ENCODE measurements around the gene RABGAP1L.

The RABGAP1L gene

DNA sequence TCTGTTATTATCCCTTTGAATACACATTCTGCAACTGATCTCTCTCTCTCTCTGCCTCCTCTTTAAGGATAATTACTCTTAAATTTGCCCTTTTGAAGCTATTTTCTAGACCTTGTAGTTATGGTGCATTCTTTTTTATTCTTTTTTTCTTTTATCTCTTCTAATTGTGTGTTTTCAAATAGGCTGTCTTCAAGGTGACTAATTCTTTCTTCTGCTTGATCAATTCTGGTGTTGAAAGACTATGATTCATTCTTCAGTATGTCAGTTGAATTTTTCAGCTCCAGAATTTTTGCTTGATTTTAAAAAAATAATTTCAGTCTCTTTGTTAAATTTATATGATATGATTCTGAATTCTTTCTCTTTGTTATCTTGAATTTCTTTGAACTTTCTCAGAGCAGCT is 192.8 kb downstream of the RABGAP1L start:
- Histone ChIP-seq H3K4me1 (ENCODE audit: control insufficient read depth, insufficient read depth, low read length, poor library complexity, severe bottlenecking) (no peaks in the 10 kb centered on the region), H3K9me3 (ENCODE audit: control insufficient read depth, low read length) (no peaks in the 10 kb centered on the region), H3K4me3 (ENCODE audit: insufficient read depth, low read depth, low read length, poor library complexity, severe bottlenecking) (no peak overlapping the region), H3K27me3 (replicated peaks; ENCODE audit: control insufficient read depth, insufficient read depth, low read length, poor library complexity, severe bottlenecking) (no peaks in the 10 kb centered on the region), H3K27ac (ENCODE audit: insufficient read depth, low read length, poor library complexity, severe bottlenecking) (no peak overlapping the region), H3K36me3 (ENCODE audit: control insufficient read depth, insufficient read depth, low read length) (no peaks in the 10 kb centered on the region)
- DNase-seq, result no peak

DNA sequence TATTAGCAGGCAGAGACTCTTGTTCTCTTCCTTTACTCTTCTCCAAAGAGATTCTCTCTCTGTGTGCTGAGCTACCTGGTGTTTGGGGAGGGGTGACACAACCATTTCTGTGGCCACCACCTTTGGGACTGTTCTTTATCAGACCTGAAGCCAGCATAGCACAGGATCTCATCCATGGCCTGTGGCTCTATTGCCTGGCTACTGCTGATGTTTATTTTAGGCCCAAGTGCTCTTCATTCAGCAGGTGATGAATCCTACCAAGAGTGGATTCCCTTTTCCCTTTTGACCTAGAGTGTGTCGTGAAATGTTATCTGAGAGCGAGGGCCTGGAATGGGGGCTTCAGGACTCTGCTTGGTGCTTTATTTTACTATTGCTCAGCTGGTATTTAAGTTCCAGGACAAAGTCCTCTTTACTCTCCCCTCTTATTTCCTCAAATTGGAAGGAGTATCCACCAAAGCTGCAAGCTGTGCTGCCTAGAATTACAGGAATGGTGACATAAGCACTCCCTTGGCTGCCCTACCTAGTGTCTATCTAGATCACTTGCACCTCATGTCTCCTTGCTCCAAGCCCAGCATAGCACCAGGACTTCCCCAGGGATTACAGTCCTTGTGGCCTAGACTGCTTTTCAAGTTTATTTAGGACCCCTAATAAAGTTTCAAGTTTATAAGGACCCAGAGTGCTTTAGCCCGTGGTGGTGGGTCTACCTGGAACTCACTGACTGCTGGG is 193.7 kb downstream of the RABGAP1L start:
- Histone ChIP-seq H3K36me3 (ENCODE audit: control insufficient read depth, insufficient read depth, low read length) (no peaks in the 10 kb centered on the region), H3K4me1 (ENCODE audit: control insufficient read depth, insufficient read depth, low read length, poor library complexity, severe bottlenecking) (no peaks in the 10 kb centered on the region), H3K4me3 (ENCODE audit: insufficient read depth, low read depth, low read length, poor library complexity, severe bottlenecking) (no peak overlapping the region)

DNA sequence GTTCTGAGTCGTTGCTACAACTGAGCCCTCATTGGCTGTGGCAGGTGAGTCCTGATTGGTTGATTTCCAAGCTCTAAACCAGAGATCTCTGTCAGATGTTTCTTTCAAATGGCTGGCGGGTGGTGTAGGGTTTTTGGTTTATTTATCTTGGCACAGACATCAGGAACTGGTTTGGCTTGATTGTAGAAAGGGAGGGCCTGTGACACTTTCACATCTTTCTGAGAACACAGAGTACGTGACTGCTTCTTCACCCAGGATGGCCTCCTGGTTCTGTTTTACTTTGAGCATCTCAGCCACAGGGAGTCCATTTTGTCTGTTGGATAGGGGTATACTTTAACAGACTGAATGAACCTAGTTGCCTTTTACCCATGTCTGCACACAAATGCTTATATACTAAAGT is 199.0 kb downstream of the RABGAP1L start:
- Histone ChIP-seq H3K27me3 (replicated peaks; ENCODE audit: control insufficient read depth, insufficient read depth, low read length, poor library complexity, severe bottlenecking) (no peaks in the 10 kb centered on the region), H3K9me3 (ENCODE audit: control insufficient read depth, low read length) (no peaks in the 10 kb centered on the region), H3K36me3 (ENCODE audit: control insufficient read depth, insufficient read depth, low read length) (no peaks in the 10 kb centered on the region), H3K4me3 (ENCODE audit: insufficient read depth, low read depth, low read length, poor library complexity, severe bottlenecking) (no peak overlapping the region), H3K4me1 (ENCODE audit: control insufficient read depth, insufficient read depth, low read length, poor library complexity, severe bottlenecking) (no peaks in the 10 kb centered on the region), H3K27ac (ENCODE audit: insufficient read depth, low read length, poor library complexity, severe bottlenecking) (no peak overlapping the region)
- no peak for DNase-seq

More for the DNA sequence above, 193.7 kb downstream of the RABGAP1L start:
- no peaks in the 10 kb centered on the region for H3K9me3 ChIP-seq (ENCODE audit: control insufficient read depth, low read length)
- no peak for DNase-seq
- no peaks in the 10 kb centered on the region for H3K27me3 ChIP-seq (replicated peaks; ENCODE audit: control insufficient read depth, insufficient read depth, low read length, poor library complexity, severe bottlenecking)
- no peak overlapping the region for H3K27ac ChIP-seq (ENCODE audit: insufficient read depth, low read length, poor library complexity, severe bottlenecking)

DNA sequence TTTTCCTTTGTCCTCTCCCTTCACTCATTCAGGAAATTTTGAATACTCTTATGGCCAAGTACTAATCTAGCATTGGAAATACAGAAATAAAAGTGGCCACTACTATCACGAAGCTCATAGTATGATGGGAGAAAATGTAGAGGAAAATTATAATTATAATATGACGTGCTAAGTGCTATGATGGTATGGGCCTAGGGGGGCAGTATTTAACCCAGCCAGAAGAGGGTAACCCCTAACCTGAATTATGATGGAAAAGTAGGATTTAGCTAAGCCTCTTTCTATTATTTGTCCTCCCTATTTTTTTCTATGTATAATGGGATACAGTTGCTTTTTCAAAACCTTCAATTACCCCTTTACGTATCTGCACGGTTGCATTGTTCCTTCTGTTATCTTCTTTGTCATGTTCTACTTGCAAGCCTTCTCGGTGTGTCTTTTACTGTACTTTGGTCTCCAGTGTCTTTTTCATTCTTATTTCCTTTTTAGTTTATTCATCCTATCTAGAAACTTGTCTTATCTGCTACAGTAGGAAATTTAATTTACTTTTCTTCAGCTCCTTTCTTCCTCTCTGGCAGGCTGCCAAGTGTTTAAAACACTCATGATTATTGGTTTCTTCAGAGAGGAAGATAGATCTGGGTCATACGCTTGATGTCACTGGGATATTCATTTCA is 199.6 kb downstream of the RABGAP1L start:
- Histone ChIP-seq H3K36me3 (ENCODE audit: control insufficient read depth, insufficient read depth, low read length) (no peaks in the 10 kb centered on the region), H3K27ac (ENCODE audit: insufficient read depth, low read length, poor library complexity, severe bottlenecking) (no peak overlapping the region), H3K4me1 (ENCODE audit: control insufficient read depth, insufficient read depth, low read length, poor library complexity, severe bottlenecking) (no peaks in the 10 kb centered on the region), H3K4me3 (ENCODE audit: insufficient read depth, low read depth, low read length, poor library complexity, severe bottlenecking) (no peak overlapping the region), H3K27me3 (replicated peaks; ENCODE audit: control insufficient read depth, insufficient read depth, low read length, poor library complexity, severe bottlenecking) (no peaks in the 10 kb centered on the region), H3K9me3 (ENCODE audit: control insufficient read depth, low read length) (no peaks in the 10 kb centered on the region)
- DNase-seq, result no peak

DNA sequence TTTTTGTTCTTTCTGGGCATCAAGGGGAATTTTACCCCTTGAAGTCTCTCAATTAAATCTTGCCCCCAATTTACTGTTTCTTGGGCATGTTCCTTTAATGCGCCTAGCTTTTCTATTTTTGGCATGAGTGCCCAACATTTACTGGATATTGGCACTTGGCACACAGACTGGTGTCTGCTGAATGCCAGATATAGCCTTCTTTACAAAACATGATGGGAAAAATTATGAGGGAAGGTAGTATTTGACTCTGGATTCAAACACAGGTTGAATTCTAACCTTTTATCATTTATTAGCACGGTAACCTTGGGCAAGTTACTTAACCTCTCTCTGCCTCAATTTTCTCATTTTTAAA is 200.1 kb downstream of the RABGAP1L start:
- no peaks in the 10 kb centered on the region for H3K9me3 ChIP-seq (ENCODE audit: control insufficient read depth, low read length)
- no peak for DNase-seq

DNA sequence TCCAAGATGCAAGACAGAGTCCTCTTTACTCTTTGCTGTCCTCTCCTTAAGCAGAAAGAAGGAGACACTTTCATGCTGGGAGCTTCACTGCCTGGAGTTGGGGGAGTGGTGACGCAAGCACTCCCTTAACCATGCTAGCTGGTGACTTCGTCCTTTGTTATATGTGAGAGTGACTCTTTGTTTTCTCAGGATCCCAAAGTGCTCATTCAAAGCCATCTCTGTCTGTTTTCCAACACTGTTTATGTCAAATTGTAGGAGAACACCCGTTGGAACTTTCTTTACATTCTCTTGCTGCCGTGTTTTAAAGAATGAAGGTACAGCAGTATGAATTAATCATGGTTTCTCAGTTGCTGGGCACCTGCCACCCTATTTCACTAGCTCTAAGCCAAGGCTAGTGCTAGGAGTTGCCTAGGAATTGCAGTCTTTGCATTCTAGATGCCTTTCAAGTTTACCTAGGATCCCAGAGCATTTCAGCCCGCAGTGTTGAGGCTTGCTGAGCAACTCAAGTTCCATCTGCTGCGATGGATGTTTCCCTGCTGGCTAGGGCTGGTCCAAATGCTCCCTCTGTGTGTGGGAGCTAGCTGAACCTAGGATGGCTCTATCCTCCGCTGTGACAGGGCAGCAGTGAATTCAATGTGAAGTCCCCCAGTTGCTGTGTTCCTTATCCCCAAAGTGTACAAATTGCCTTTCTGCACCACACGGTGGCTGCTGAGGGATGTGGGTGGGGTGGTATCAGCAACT is 205.8 kb downstream of the RABGAP1L start:
- H3K4me3 ChIP-seq (ENCODE audit: insufficient read depth, low read depth, low read length, poor library complexity, severe bottlenecking), result no peak overlapping the region
- H3K9me3 ChIP-seq (ENCODE audit: control insufficient read depth, low read length), result no peaks in the 10 kb centered on the region
- no peaks in the 10 kb centered on the region for H3K27me3 ChIP-seq (replicated peaks; ENCODE audit: control insufficient read depth, insufficient read depth, low read length, poor library complexity, severe bottlenecking)
- no peaks in the 10 kb centered on the region for H3K36me3 ChIP-seq (ENCODE audit: control insufficient read depth, insufficient read depth, low read length)
- DNase-seq, result no peak
- H3K27ac ChIP-seq (ENCODE audit: insufficient read depth, low read length, poor library complexity, severe bottlenecking), result no peak overlapping the region
- no peaks in the 10 kb centered on the region for H3K4me1 ChIP-seq (ENCODE audit: control insufficient read depth, insufficient read depth, low read length, poor library complexity, severe bottlenecking)

More for the DNA sequence above, 200.1 kb downstream of the RABGAP1L start:
- no peaks in the 10 kb centered on the region for H3K4me1 ChIP-seq (ENCODE audit: control insufficient read depth, insufficient read depth, low read length, poor library complexity, severe bottlenecking)
- H3K4me3 ChIP-seq (ENCODE audit: insufficient read depth, low read depth, low read length, poor library complexity, severe bottlenecking), result no peak overlapping the region
- H3K27ac ChIP-seq (ENCODE audit: insufficient read depth, low read length, poor library complexity, severe bottlenecking), result no peak overlapping the region
- no peaks in the 10 kb centered on the region for H3K36me3 ChIP-seq (ENCODE audit: control insufficient read depth, insufficient read depth, low read length)
- no peaks in the 10 kb centered on the region for H3K27me3 ChIP-seq (replicated peaks; ENCODE audit: control insufficient read depth, insufficient read depth, low read length, poor library complexity, severe bottlenecking)

DNA sequence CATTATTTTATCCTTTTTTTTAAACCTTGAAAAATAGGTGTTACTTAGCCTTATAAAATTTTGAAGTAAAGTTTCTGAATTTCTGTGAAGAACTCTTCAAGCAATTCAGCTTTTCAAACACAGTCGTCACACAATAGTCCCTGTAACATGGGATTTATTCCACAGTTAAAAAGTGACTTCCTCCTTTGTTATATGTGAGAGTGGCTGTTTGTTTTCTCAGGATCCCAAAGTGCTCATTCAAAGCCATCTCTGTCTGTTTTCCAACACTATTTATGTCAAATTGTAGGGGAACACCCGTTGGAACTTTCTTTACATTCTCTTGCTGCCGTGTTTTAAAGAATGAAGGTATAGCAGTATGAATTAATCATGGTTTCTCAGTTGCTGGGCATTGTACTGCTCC is 207.6 kb downstream of the RABGAP1L start:
- no peak for DNase-seq
- no peaks in the 10 kb centered on the region for H3K36me3 ChIP-seq (ENCODE audit: control insufficient read depth, insufficient read depth, low read length)
- H3K4me3 ChIP-seq (ENCODE audit: insufficient read depth, low read depth, low read length, poor library complexity, severe bottlenecking), result no peak overlapping the region
- no peaks in the 10 kb centered on the region for H3K9me3 ChIP-seq (ENCODE audit: control insufficient read depth, low read length)
- H3K4me1 ChIP-seq (ENCODE audit: control insufficient read depth, insufficient read depth, low read length, poor library complexity, severe bottlenecking), result no peaks in the 10 kb centered on the region
- H3K27ac ChIP-seq (ENCODE audit: insufficient read depth, low read length, poor library complexity, severe bottlenecking), result no peak overlapping the region
- H3K27me3 ChIP-seq (replicated peaks; ENCODE audit: control insufficient read depth, insufficient read depth, low read length, poor library complexity, severe bottlenecking), result no peaks in the 10 kb centered on the region

DNA sequence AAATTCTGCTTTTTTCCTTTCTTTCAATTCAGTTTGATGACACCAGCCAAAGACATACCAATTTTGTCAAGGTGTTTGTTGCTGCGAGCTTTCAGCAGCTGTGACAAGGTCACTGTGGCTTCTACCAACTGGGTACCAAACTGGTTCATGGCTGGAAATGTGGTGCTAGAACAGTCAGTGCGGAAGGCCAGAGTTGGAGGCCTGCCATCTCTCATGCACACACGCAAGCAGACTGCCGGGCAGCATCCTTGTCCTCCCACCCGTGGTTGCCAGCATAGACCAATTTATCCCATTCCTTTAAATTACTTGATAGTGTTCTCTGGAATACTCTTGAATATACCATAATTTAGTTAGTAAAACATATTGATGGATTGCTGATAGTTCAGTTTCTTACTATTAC is 208.6 kb downstream of the RABGAP1L start:
- no peaks in the 10 kb centered on the region for H3K27me3 ChIP-seq (replicated peaks; ENCODE audit: control insufficient read depth, insufficient read depth, low read length, poor library complexity, severe bottlenecking)
- H3K9me3 ChIP-seq (ENCODE audit: control insufficient read depth, low read length), result no peaks in the 10 kb centered on the region
- no peak for DNase-seq
- H3K36me3 ChIP-seq (ENCODE audit: control insufficient read depth, insufficient read depth, low read length), result no peaks in the 10 kb centered on the region
- no peaks in the 10 kb centered on the region for H3K4me1 ChIP-seq (ENCODE audit: control insufficient read depth, insufficient read depth, low read length, poor library complexity, severe bottlenecking)
- no peak overlapping the region for H3K27ac ChIP-seq (ENCODE audit: insufficient read depth, low read length, poor library complexity, severe bottlenecking)
- no peak overlapping the region for H3K4me3 ChIP-seq (ENCODE audit: insufficient read depth, low read depth, low read length, poor library complexity, severe bottlenecking)

DNA sequence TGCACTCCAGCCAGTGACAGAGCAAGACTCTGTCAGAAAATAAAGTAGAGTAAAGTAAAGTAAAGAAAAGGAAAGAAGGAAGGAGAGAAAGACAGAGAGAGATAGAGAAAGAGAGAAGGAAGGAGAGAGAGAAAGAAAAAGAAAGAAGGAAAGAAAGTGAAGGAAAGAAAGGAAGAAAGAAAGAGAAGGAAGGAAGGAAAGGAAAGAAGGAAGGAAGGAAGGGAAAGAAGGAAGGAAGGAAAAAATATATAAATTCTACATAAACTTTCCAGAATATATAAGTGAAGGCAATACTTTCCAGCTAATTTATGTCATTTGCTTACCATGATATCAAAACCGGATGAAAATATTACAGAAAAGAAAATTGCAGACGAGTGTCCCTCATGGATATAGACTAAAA is 216.7 kb downstream of the RABGAP1L start:
- Histone ChIP-seq H3K9me3 (ENCODE audit: control insufficient read depth, low read length) (no peaks in the 10 kb centered on the region), H3K4me1 (ENCODE audit: control insufficient read depth, insufficient read depth, low read length, poor library complexity, severe bottlenecking) (no peaks in the 10 kb centered on the region), H3K27ac (ENCODE audit: insufficient read depth, low read length, poor library complexity, severe bottlenecking) (no peak overlapping the region), H3K36me3 (ENCODE audit: control insufficient read depth, insufficient read depth, low read length) (no peaks in the 10 kb centered on the region), H3K27me3 (replicated peaks; ENCODE audit: control insufficient read depth, insufficient read depth, low read length, poor library complexity, severe bottlenecking) (no peaks in the 10 kb centered on the region), H3K4me3 (ENCODE audit: insufficient read depth, low read depth, low read length, poor library complexity, severe bottlenecking) (no peak overlapping the region)
- no peak for DNase-seq

DNA sequence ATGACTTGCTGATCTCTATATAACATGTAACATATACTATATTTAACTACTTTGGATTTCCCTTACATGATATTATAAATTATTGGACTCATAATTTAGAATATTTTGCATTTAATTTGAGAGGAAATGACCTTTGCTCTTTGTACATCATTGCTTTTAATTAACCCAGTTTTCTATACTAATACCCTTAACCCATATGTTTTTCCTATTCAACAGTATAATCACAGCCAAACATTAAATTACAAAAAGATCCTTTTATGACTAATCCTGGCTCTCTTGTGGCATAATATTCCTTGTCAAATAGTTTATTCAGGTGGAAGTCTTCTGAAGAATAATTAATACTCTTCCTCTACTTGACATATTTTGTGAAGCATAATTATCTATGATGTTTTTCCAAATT is 232.4 kb downstream of the RABGAP1L start:
- no peak for DNase-seq
- no peak overlapping the region for H3K27ac ChIP-seq (ENCODE audit: insufficient read depth, low read length, poor library complexity, severe bottlenecking)
- no peaks in the 10 kb centered on the region for H3K9me3 ChIP-seq (ENCODE audit: control insufficient read depth, low read length)
- H3K4me1 ChIP-seq (ENCODE audit: control insufficient read depth, insufficient read depth, low read length, poor library complexity, severe bottlenecking), result no peaks in the 10 kb centered on the region
- no peaks in the 10 kb centered on the region for H3K36me3 ChIP-seq (ENCODE audit: control insufficient read depth, insufficient read depth, low read length)
- H3K27me3 ChIP-seq (replicated peaks; ENCODE audit: control insufficient read depth, insufficient read depth, low read length, poor library complexity, severe bottlenecking), result no peaks in the 10 kb centered on the region
- no peak overlapping the region for H3K4me3 ChIP-seq (ENCODE audit: insufficient read depth, low read depth, low read length, poor library complexity, severe bottlenecking)

Data from effector memory CD4-positive, alpha-beta T cell (primary cell).